Suprapubic skin (tissue), 4 donors: ENCODE results near the gene HOXB9.

Experiments
- POLR2A ChIP-seq, 2 donors: fragments of 450-650 bp; IDR thresholded peaks; one replicate each; pipeline ENCODE4 v1.6.1; 2017; ENCODE audit warnings: antibody characterized with exemption in 2 of 2, mild to moderate bottlenecking in 2 of 2, moderate library complexity in 2 of 2
- POLR2AphosphoS5 ChIP-seq, 3 donors: sonication (generic); formaldehyde crosslinking; IDR thresholded peaks; one replicate each; pipeline ENCODE4 v1.6.1; 2017; ENCODE audit warnings: antibody characterized with exemption in 3 of 3
- TF ChIP-seq, protein P1 (sequence below), 2 donors: fragments of 200-600 bp in 1 of 2; fragments of 450-650 bp in 1 of 2; sonication (generic) in 1 of 2; IDR thresholded peaks; one replicate each; pipeline ENCODE4 v1.5.1; 2016 to 2019; ENCODE audit warnings: antibody characterized with exemption in 2 of 2, mild to moderate bottlenecking in 1 of 2, moderate library complexity in 1 of 2

DNA sequence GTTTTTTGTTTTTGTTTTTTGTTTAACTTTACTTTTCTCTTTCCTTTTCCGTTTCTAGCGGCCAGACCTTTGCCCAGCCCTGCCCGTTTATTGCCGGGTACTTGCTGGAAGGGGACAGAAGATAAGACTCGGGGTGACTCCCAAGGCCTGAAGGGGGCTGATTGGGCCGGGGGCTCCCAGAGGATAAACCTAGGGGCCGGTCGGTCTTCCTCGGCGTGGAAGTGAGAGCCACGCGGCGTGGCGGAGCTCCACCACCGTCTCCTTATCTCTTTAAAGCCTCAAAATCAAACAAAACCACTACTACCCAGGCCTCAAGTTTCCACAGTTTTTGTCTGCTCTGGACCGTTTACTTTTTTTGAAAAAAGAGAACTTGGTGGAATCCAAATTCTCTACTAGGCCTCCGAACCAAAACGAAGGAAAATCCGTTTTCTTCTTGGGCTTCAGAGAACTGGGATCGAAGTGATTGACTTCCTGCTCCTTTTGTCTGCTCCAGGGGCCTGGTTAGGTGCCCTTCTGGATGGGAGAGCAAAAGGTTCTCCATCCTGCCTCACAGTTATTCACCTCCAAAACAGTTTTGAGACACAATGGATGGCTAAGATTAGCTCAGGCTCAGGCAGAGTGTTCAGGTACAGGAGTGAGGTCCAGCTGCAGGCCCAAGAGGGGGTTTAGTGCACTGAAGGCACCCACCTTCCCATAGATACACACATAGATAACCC, 8.5 kb upstream of the HOXB9 start:
- TF ChIP-seq POLR2AphosphoS5 (IDR thresholded peaks at IDR 0.05) (no peak), POLR2A (IDR thresholded peaks at IDR 0.05) (no peak)
- TF ChIP-seq, protein P1, sequence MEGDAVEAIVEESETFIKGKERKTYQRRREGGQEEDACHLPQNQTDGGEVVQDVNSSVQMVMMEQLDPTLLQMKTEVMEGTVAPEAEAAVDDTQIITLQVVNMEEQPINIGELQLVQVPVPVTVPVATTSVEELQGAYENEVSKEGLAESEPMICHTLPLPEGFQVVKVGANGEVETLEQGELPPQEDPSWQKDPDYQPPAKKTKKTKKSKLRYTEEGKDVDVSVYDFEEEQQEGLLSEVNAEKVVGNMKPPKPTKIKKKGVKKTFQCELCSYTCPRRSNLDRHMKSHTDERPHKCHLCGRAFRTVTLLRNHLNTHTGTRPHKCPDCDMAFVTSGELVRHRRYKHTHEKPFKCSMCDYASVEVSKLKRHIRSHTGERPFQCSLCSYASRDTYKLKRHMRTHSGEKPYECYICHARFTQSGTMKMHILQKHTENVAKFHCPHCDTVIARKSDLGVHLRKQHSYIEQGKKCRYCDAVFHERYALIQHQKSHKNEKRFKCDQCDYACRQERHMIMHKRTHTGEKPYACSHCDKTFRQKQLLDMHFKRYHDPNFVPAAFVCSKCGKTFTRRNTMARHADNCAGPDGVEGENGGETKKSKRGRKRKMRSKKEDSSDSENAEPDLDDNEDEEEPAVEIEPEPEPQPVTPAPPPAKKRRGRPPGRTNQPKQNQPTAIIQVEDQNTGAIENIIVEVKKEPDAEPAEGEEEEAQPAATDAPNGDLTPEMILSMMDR (IDR thresholded peaks at IDR 0.05): no peak
